NCI-H146 treated with DMSO at 0.1 percent for 48 hours (cell line): ENCODE data around the gene OR52E8.

Source experiments
- DNase-seq: peaks from one replicate; lab custom pipeline; 2025; ENCODE audit not compliant: unreplicated experiment; lab: John Stamatoyannopoulos, UW

OR52E8 gene

DNA sequence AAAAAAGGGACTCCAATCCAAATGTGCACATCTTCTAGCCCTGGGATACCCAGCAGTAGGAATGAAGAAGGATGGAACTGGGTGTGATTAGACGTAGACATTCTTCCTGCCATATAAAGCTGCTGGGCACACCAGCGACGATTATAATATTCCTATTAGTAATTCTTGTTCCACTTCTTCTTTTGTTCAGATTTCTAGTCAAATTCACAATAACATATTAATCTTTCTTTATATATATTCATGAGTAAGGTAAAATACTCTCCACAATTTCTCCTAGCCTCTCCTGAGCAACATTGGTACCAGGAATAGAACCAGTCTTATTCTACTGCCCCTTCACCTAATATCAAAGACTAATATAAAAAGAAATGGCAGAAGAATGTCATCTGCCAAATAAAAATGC is at the start of gene OR52E8:
Gene OR52E8 (minus strand): TSS at position 101 of the 400 bp plus-strand sequence. CDS start 0 bp downstream, at position 101.
- no peak for DNase-seq

DNA sequence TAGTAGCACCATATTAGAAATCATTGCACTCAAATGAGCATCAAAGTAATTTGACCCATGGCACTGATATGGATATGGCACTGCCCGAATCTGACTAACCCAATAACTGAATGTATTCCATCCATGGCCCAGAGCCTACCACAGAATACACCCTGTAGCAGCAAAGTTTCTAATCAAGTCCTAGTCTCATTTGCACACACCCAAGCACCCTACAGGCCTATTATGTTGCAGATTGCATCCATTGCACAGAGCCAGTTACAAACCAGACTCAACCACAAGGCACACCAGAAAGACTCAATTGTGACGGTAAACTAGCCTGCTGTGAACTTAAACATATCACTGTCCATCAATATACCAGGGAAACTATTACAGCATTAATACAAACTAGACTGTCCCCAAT is 42.0 kb upstream of the OR52E8 start:
- no peak for DNase-seq

DNA sequence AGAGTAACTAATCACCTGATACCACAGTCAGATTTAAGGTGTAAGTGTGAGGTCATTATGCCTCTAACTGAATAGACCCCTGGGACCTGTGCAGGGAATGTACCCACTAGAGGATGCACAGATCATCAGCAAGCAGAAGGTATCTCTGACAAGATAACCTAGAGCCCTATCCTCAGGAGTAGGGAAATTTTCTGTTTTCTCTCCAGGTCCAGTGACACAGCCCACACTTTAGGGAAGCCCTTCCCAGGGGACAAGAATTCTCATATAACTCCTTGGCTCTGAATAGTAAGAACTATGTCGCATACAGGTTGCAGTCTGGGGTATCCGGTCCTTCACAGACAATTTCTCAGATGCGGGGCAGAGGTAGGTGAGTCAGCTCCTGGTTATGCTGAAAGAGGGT is 35.4 kb upstream of the OR52E8 start, which contains the start of gene OR52E5:
Gene OR52E5 (plus strand): TSS at position 301 of the 400 bp plus-strand sequence. CDS start 7,569 bp downstream, outside the sequence.
- DNase-seq = no peak

DNA sequence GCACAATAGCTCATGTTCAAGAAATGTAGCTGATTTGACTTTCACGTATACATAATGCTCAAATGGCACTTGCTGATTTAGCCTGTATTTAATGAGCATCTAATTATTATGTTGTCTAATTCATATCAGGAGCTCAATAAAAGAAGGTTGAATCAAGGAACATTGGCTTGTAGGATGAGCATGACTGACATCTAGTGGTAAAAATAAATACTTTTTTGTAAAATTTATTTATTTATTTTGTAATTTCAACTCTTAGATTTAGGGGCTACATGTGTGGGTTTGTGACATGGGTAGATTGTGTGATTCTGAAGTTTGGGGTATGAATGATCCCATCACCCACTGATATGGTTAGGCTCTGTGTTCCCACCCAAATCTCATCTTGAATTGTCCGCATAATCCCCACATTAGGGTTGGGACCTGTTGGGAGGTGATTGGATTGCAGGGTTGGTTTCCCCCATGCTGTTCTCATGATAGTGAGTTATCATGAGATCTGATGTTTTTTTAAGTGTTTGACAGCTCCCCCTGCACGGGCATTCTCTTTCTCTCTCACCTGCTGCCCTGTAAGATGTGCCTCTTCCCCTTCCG is 33.8 kb upstream of the OR52E8 start:
- DNase-seq = no peak

DNA sequence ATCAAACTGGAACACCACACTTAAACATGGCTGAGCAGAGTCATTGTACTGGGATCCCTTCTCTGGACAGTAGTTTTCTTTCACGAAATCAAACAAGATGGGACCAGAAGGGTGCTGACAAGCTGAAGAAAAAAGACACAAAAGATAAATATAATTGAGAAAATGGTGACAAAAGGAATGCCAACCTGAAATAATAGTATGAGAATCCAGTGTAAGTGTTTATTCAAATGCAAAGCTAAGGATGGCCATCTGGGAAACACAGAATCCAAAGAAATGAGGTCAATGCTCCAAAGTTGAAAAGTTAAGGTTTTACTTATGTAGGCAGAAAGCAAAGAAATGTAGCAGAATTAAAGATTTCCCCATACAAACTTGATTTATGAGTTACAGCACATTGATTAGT is 30.2 kb upstream of the OR52E8 start:
- DNase-seq = no peak

DNA sequence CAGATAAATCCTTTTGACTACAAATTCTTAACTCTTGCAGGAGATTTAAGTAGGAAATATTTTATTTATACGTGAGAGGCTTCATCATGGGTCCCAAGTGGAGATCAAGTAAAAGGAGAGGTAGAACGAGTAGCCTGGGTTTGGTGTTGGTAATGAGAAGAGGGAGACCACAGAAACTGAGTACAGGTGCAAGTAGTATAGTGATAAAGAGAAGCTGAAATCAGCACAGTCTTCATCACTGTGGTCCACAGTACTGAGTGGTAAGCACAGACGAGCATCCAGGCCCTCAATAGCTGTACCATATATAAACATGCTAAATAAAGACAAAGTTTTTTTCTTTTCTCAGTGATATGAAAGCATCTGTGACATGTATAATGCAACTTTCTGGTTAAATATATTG is 29.7 kb upstream of the OR52E8 start:
- no peak for DNase-seq

DNA sequence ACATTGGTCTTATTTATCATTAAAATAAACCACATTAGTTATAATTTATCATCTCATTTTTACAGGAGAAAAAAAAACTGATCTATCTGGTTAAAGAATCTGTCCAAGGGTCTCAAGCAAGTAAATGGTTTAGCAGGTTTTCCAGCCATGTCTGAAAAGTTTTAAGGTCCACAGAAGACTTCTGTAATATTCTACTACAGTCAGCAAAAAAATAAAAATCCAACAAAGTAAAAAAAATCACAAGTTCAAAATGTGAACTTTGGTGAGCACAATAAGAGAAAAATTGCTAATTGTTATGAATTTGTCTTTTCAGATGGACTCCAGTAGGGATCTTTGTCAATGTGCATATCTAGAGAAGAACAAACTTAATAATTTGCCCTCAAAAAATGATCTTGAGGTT is 24.3 kb upstream of the OR52E8 start:
- no peak for DNase-seq

DNA sequence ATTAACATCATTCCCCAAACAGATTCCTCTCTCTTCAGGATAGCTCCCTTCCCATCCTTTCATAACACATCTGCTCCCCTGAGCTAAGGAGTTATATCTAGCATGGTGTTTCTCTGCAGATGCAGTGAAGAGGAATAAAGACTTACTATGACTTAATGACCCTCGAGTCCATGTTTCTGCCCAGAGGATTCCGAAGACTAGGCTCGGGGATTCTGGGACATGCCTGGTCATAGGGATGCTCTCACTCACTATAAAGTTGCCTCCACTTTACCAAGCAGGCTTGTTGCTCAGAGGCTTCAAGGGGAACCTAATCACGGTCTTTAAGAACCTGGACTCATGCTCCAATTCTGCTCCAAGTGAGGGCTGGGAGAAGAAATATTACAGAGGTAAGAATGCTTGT is 22.8 kb upstream of the OR52E8 start, which contains the start of gene OR52E4:
Gene OR52E4 (plus strand): TSS at position 301 of the 400 bp plus-strand sequence. CDS start 3,664 bp downstream, outside the sequence.
- no peak for DNase-seq

DNA sequence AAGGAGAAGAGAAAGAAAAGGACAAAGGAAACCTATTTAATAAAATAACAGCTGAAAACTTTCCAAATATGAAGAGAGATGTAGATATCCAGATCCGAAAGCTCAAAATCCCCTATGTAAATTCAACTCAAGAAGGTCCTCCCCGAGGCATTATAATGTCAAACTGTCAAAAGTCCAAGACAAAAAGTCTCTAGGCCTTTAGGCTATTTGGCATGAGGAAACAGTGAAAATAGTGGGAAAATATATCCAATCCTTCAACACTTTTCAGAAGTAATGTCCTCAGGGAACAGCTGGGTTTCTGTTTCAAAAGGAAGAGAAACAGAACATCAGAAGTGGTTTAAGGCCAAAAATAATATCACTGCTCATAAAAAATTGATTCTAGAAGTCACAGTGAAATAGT is 21.1 kb upstream of the OR52E8 start:
- no peak for DNase-seq

DNA sequence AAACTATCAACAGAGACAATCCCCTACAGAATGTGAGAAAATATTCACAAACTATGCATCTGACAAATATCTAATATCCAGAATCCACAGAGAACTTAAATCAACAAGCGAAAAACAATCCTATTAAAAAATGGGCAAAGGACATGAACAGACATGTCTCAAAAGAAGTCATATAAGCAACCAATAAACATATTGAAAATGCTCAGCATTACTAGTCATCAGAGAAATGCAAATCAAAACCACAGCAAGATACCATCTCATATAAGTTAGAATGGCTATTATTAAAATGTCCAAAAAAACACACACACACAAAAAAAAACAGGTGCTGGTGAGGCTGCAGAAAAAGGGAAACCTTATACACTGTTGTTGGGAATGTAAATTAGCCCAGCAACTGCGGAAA is 8.3 kb upstream of the OR52E8 start:
- no peak for DNase-seq

DNA sequence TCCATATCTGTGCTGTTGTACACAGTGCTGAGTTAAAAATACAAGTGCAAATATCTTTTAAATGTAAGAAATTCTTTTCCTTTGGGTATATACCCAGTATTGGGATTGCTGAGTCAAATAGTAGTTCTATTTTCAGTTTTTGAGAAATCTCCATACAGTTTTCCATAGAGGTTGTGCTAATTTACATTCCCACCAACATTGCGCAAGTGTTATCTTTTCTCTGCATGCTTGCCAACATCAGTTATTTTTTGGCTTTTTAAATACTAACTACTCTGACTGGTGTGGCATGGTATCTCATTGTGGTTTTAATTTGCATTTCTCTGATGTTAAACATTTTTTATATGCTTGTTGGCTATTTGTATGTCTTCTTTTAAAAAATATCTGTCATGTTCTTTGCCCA is 6.5 kb downstream of the OR52E8 start:
- no peak for DNase-seq

DNA sequence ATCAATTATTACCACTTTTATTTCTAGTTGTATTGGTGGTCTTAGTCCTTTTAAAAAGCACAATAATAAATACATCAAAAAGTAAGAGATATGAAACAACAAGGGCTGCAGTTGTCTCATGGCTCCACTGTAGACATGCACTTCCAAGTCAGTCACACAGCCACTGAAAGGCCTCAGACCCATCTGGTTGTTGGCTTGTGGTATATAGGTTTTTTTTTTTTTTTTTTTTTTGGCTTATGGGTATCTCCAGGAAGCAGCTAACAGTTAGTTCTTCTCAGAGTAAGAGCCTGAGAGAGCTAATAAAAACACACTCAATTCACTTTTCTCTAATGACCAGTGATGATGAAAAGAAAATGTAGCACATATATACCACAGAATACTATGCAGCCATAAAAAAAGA is 9.8 kb downstream of the OR52E8 start:
- no peak for DNase-seq

DNA sequence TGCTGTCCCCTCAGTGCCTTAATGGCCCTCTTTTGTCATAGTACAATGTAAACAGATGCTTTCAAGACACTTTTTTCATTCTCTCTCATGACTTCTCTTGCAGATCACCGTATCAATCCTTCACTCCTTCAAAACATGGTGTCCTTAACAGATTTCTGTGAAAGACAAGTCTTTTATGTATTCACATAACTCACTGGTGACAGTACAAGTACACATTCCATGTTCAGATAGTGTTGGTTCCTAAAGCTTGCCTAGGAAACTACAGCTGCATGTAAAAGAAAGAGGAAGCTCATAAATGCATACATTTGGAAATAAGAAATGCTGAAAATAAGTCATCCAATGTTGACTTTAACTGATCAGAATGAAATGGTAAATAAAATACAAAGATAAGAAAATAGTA is 10.8 kb downstream of the OR52E8 start:
- DNase-seq = no peak

DNA sequence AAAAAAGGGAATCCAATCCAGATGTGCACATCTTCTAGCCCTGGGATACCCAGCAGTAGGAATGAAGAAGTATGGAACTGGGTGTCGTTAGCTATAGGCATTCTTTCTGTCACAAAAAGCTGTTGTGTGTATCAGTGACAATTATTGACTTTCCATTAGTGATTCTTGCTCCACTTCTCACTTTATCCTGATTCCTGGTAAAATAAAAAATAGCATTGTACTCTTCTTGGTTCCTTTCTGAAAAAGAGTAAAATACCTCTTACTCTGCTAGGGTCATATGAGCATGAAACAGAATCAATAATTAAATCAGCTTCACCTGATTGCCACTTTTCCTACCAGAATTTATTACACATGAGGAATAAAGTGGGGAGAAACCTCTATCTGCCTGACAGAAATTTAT is 15.7 kb downstream of the OR52E8 start, which contains the start of gene OR52E6:
Gene OR52E6 (minus strand): TSS at position 101 of the 400 bp plus-strand sequence. CDS start 0 bp downstream, at position 101.
- DNase-seq = no peak

DNA sequence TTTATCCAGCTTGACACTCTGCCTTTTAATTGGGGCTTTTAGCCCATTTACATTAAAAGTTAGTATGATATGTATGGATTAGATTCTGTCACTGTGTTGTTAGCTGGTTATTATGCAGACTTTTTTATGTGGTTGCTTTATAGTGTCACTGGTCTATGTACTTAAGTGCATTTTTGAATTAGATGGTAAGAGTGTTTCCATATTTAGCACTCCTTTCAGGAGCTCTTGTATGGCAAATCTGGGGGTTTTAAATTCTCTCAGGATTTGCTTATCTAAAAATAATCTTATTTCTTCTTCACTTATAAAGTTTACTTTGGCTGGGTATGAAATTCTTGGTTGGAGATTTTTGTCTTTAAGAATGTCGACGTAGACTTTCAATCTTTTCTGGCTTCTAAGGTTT is 19.8 kb downstream of the OR52E8 start:
- DNase-seq = no peak

DNA sequence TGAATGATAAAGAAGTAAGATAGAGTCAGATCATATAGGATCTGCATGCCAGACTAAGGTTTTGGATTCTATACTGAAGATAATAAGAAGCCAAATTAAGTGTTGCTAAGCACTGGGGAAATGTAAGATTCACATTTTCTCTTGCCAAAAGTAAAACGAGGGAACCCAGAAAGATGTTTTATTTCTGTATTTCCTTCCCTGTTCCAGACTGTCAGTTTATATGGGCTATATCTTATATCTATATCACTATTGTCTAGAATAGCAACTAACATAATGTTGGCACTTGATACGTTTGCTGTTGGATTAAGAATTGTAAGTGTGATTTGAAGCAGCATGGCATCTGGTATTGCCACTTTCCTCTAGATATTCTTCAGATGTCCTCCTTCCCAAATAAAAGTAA is 24.0 kb downstream of the OR52E8 start:
- no peak for DNase-seq

DNA sequence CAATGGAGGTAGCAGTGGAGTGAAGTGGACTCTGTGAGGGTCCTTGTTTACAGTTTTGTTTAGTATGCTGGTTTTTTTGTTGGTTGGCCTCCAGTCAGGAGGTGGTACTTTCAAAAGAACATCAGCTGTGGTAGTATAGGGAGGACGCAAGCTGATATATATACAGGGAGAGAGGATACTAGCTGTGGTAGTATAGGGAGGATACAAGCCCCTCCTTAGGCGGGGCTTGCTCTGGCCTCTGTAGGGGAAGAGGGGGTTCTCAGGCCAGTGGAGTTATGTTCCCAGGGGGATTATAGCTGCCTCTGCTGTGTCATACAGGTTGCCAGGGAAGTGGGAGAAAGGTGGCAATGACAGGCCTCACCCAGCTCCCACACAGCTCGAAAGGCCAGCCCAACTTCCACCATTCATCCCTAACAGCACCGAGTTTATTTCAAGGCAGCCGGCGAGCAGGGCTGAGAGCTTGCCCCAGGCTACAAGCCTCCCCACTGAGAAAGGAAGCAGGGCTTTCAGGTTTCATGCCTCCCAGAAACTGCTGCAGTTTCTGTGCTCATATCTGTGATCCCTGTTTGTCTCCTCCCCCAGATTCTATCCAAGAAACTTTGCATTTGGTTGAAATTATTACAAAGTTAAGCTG is 26.2 kb downstream of the OR52E8 start:
- DNase-seq = no peak

DNA sequence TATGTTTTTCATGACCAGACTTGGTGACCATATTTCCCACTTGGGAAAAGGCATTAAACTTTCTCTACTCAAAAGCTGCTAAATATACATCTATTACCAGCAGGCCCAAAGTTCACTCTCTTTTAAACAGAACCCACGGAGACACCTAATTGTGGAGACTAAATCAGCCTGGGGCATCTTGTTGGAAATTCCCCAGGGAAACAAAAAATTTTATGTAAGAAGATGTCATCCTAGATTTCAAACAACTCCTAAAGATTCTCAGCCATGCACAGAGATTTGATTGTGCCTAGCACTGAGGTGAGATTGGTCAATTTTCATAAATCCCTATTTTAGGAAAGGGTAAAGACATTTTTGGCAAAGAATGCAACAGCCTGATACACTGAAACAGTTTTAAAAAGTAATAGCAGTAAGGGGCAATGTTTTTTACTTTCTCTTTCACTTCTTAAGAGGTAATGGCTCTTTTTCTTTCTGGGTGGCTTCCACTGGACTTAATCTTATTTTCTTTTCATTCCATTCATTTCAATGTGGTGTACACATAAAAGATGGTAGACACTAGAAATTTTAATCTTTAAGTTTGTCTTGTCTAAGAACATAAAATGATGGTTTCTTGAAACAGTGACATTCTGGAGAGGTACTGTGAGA is 39.1 kb downstream of the OR52E8 start:
- DNase-seq = no peak

DNA sequence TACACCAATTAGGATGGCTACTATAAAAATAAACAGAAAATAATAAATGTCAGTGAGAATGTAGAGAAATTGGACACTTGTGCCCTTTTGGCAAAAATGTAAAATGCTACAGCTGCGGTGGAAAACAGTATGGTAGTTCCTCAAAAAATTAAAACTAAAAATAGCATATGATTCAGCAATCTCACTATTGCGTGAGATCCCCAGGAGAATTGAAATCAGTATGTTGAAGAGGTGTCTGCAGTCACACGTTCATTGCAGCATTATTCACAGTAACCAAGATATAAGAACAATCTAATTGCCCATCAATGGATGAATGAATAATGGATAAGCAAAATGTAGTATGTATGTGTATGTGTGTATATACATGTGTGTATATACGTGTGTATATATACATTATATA is 42.0 kb downstream of the OR52E8 start:
- DNase-seq = no peak

DNA sequence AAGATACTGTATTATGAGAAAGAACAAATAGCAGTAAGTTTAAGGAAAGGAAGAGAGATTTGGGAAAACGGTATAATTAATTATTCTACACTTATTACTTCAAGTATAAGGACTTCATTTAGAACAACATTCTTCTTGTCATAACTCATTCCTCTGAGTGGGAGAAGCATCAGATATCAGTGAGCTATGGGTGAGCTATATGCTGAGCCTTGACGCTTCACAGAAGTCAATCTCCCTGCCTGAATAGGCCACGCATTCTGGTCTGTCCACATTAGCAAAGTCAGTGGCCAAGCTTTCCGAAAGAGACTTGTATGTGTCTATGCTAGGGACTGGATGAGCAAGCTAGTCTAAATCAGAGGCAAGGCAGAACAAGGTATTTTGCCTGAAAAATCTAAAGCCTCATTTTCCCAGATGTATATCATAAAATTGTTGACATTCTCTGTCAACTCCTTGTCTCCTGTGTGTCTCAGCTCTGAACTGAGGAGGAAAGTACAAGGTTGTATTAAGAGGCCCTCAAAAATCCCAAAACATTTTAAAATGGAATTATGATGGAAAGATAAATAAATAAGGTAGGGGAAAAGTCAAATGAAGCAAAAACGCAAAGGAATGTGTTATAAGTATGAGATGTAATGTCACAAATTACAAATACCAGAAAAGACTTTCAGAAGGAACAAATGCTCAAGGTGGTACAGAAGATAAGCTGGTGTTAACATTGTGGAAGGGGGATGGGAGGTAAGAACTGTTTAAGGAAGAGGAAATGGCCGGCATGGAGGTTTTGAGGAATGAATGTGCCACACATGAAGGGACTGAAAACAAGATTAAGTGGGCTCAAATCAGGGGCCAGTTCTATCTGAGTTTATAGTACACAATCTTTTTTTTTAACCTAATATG is 47.3 kb downstream of the OR52E8 start:
- no peak for DNase-seq

DNA sequence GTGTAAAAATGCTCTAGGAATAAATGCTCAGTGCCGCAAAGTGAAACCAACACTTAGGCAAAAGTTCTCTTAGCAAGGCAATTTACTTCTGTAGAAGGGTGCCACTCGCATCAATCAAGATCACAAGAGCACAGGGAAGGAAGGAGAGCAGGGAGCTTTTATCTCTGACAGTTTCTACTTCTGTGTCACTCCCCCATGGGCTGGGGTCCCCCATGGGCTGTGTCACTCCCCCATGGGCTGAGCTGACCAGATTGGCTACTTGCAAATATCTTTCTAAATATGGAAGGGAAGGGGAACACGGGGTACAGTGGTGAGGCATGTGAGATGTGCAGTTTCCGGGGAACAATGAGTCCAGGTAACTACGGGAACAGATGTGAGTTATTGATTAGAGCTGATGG is 48.4 kb downstream of the OR52E8 start:
- no peak for DNase-seq
